Right lung (tissue), 5 donors: Measurements from ENCODE around the gene SPSB4. TPM values are rescaled to one million over a fixed set of nuclear protein-coding genes. Genes with fewer than 3 reads are reported as not detected.

Experiments used
- polyA plus RNA-seq, 5 donors: library from polyadenylated mRNA; unstranded; fragments of 120-200 nt; gene quantifications; one replicate each; pipeline versions ENCODE4 v1.2.1 to v1.2.3, GENCODE V29; 2013; ENCODE audit warnings: inconsistent platforms in 1 of 5, low replicate concordance in 1 of 5; ENCODE audit not compliant: insufficient read length in 5 of 5, insufficient read depth in 1 of 5

SPSB4 gene
- polyA plus RNA-seq, 5 donors = 5.5 to 9.2 (median 6.8) TPM

Other genes starting within 250 kb of the SPSB4 start
- 100 to 1,000 TPM; 110 to 260 (median 193) TPM for gene SLC25A36, start 109.5 kb upstream of the SPSB4 start, polyA plus RNA-seq
- 10 to 100 TPM; 26.8 to 34.9 (median 29.9) TPM for gene PXYLP1, start 180.5 kb downstream of the SPSB4 start, polyA plus RNA-seq